NCI-H2171 (cell line): ENCODE results near the gene ILDR2.
A peak's percentile ranks its signal among the peaks of the same experiment; 100 is the strongest.

Experiments
- DNase-seq: peaks from one replicate; lab custom pipeline; 2025; lab: John Stamatoyannopoulos, UW

The ILDR2 gene

GRCh38 chr1:166975361-166976129 is at the start of gene ILDR2:
ILDR2 (minus strand) TSS chr1:166975540; CDS start chr1:166975268, 272 bp downstream.
- peak; percentile 18 for DNase-seq

GRCh38 chr1:167022384-167022783 is 47.0 kb upstream of the ILDR2 start:
- DNase-seq, result no peak

GRCh38 chr1:167016100-167016750 is 40.9 kb upstream of the ILDR2 start:
- no peak for DNase-seq

GRCh38 chr1:167013108-167013929 is 38.0 kb upstream of the ILDR2 start:
- DNase-seq, result no peak

- DNase-seq, result no peak
Measured at GRCh38 chr1:167012570-167012969, 37.2 kb upstream of the ILDR2 start.

GRCh38 chr1:167011560-167012191 is 36.3 kb upstream of the ILDR2 start:
- no peak for DNase-seq

GRCh38 chr1:167003711-167004110 is 28.4 kb upstream of the ILDR2 start:
- DNase-seq, result no peak

GRCh38 chr1:167002354-167002753 is 27.0 kb upstream of the ILDR2 start:
- no peak for DNase-seq

- no peak for DNase-seq
Measured at GRCh38 chr1:167000546-167000945, 25.2 kb upstream of the ILDR2 start.

- no peak for DNase-seq
Measured at GRCh38 chr1:166999500-167000055, 24.2 kb upstream of the ILDR2 start.

- no peak for DNase-seq
Measured at GRCh38 chr1:166999075-166999474, 23.7 kb upstream of the ILDR2 start.

GRCh38 chr1:166988974-166989515 is 13.7 kb upstream of the ILDR2 start, which contains the start of gene MAEL:
MAEL (plus strand) TSS chr1:166989280; CDS start chr1:166989353, 73 bp downstream.
- DNase-seq, result no peak

- DNase-seq, result no peak
Measured at GRCh38 chr1:166981589-166981988, 6.2 kb upstream of the ILDR2 start.

GRCh38 chr1:166980818-166981217 is 5.5 kb upstream of the ILDR2 start:
- DNase-seq, result no peak

GRCh38 chr1:166980383-166980782 is 5.0 kb upstream of the ILDR2 start:
- DNase-seq, result no peak

GRCh38 chr1:166978821-166979220 is 3.5 kb upstream of the ILDR2 start:
- no peak for DNase-seq

GRCh38 chr1:166977951-166978350 is 2.6 kb upstream of the ILDR2 start:
- DNase-seq, result no peak

- no peak for DNase-seq
Measured at GRCh38 chr1:166974647-166975345, 544 bp downstream of the ILDR2 start.

GRCh38 chr1:166972826-166973225 is 2.5 kb downstream of the ILDR2 start:
- DNase-seq, result no peak

GRCh38 chr1:166972193-166972592 is 3.1 kb downstream of the ILDR2 start:
- no peak for DNase-seq

GRCh38 chr1:166971252-166971651 is 4.1 kb downstream of the ILDR2 start:
- no peak for DNase-seq
